Ureter (tissue), 1 donor: ENCODE results near the gene SGSM1. TPM values are rescaled to one million over a fixed set of nuclear protein-coding genes. Genes with fewer than 3 reads are reported as not detected.

Experiments used
- DNase-seq: peaks from one replicate; pipeline ENCODE4 v3.0.0-alpha.2; 2020; ENCODE audit warnings: low spot score
- total RNA-seq: library from RNA; stranded (reverse); gene quantifications from one replicate; pipeline ENCODE4 v1.2.4, GENCODE V29; 2023
- donor health status: DM: yes; HTN: yes; CAD: no.

The SGSM1 gene
- total RNA-seq, 1 donor from 2014 or later: 10.6 TPM

- DNase-seq: no peak
These were observed 621 bp downstream of the SGSM1 start for GRCh38 chr22:24806663-24807001.

DNA sequence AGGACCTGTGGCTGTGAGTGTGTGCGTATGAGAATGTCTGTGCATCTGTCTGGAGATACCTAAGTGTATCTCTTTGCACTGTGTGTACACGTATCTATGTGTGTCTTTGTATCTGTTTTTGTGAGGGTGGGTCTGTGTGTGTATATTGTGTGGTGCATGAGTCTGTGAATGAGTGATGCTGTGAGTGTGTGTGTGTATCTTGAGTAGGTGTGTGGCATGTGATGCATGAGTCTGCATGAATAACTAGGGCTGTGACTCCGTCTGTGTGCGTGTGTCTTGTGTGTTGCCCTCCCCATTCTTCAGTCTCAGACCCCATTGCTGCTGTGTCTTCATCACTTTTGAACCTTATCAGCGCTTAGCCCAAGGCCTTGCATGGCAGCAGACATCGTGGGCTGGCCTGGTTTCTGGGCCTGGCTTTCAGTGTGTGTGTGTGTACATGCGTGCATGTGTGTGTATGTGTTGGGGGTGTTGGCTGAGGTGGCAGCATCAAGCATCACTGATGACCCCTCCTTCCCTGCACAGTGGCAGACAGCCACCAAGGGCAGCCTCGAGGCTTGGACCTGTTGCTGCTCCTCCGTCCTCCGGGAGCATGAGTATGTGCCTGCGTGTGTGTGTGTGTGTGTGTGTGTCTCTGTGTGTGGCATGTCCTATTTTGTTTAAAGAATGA lies 1.4 kb downstream of the SGSM1 start:
- no peak for DNase-seq

DNA sequence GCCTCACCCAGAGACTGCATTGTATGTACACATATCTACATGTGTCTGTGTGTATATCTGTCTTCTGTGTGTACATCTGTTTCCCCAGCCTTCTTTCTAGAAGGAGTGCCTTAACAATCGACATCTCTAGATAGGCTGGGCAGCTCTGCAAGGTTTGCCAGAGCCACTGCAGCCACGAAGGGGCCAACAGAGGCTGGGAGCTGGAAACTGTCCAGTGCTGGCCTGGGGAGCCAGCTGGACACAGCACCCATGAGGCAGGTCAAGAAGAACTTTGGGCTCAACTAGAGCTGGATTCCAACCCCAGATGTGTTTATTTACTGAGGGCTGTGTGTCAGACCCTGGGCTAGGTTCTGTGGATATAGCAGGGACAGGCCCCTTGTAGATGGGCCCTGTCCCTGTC lies 3.3 kb downstream of the SGSM1 start:
- DNase-seq: no peak

GRCh38 chr22:24810043-24810749 lies 4.2 kb downstream of the SGSM1 start:
- DNase-seq: peak; percentile 65

DNA sequence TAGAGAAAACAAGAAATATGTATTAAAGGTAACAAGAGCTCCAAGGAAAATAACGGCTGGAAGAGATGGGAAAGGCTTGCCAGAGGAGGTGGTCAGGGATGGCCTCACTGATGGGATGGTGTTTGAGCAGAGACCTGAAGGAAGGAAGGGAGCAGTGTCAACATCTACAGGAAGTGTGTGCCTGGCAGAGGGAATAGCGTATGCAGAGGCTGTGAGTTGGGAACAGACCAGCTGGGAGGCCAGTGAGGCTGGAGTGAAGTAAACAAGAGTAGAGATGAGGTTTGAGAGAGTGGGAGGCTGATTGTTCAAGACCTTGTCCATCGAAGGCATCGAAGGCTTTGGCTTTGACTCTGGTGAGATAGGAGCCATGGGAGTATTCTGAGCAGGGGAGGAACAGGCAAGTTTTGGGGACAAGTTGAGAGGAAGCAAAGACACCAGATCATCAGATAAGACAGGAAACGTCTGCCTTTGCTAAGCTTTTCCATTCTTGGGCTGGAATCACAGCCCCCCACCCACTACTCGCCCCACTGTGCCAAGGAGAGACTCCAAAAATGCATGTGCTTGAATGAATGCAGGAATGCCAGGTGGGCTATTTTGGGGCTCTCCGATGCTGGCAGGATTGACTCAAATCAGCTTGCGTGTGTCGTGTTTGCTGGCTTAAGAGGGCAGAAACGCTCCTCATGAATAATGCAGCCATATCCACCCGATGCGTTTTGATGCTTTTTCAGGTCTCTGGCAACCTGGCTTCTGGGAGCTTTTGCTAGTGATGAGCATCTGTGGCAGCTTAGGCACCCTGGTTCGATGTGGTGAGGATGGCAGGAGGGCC lies 7.2 kb downstream of the SGSM1 start:
- no peak for DNase-seq

DNA sequence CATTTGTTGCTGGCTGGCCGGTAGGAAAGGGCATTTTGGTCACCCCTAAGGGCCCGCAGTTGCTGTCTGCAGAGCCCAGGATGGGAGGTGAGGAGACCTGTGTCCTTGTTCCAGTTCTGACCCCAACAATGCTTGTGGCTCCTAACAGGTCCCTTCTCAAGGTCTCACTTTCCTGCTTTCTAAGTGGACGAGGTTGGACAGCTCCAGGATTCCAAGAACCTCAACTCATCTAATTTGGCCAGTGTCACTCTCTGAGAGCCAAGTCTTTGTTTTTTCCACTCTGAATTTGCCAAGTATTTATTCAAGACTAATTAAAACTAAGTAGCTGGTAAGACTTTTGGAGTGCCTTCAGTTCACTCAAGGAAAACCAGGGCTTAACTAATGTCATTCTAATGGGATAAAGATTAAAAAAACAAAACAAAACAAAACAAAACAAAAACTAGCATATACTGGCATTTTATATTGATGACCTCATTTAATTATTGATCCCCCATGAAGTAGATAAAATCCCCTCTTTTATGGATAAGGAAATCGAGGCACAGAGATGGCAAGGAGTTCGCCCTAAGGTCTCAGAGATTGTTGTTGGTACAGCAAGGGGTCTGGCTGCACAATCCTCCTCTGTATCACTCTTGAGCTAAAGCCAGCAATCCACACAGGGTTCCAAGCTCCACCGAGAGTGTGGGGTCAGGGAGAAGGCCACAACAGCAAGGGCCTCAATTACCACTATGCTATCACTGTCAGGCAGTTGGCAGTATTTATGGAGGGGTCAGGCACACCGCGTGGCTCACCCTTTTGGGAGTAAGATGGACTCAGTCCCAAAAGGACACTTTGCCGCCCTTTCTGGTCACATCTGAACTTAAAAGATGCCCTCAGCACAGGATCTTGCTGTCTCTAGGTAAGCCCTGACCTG lies 8.1 kb downstream of the SGSM1 start:
- no peak for DNase-seq

GRCh38 chr22:24816806-24817205 lies 10.8 kb downstream of the SGSM1 start:
- no peak for DNase-seq

- DNase-seq: no peak
These were observed 13.5 kb downstream of the SGSM1 start for GRCh38 chr22:24819487-24819886.

GRCh38 chr22:24819911-24820461 lies 14.0 kb downstream of the SGSM1 start:
- peak; percentile 69 for DNase-seq

DNA sequence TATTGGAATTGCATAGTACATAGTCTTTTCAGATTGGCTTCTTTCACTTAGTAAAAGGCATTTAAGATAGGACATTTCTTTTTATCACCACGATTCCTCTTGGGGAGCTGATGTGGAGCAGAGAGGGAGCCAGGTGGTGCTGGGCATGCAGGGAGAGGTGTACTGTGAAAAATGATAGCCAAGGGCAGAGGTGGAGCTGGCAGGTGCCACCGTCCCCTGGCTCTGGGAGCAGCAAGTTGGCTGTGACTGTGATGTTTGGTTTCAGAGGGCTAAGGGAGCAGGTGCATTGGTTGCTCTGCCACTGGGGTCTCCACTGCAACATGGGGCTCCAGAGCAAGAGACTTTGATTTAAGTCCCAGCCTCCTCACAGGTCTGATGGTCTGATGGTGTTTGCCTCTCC lies 16.5 kb downstream of the SGSM1 start:
- DNase-seq: no peak

DNA sequence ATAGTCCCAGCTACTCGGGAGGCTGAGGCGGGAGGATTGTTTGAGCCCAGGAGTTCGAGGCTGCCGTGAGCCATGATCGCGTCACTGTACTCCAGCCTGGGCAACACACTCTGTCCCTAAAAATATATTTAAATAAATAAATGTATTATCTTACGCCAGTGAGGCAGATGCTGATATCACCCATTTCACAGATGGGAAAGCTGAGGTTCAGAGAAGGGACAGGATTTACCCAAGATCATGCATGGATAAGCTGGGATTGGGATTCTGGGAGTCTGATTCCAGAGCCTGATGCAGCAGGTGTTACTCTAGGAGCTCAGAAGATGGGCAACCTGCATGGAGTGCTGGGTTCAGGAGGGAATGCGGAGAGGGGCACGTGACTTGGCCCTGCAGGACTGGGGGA lies 17.8 kb downstream of the SGSM1 start:
- DNase-seq: no peak

GRCh38 chr22:24824250-24824649 lies 18.2 kb downstream of the SGSM1 start:
- no peak for DNase-seq

DNA sequence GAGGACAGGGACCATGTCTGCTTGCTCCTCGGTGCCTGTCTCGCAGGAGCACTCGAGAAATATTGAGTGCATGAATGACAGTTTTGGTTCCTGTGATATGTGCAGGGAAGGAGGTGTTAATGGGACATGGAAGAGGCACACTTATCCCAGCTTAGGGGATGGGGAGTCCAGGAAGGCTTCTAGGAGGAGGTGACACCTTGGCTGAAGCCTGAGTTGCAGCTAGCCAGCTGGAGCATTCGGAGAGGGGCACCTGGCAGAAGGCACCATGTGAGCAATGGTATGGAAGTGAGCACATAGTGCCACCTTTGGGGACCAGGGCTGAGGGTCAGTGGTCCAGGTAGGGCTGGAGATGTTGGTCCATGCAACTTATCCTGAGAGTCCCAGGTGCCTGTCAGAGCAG lies 18.9 kb downstream of the SGSM1 start:
- no peak for DNase-seq

DNA sequence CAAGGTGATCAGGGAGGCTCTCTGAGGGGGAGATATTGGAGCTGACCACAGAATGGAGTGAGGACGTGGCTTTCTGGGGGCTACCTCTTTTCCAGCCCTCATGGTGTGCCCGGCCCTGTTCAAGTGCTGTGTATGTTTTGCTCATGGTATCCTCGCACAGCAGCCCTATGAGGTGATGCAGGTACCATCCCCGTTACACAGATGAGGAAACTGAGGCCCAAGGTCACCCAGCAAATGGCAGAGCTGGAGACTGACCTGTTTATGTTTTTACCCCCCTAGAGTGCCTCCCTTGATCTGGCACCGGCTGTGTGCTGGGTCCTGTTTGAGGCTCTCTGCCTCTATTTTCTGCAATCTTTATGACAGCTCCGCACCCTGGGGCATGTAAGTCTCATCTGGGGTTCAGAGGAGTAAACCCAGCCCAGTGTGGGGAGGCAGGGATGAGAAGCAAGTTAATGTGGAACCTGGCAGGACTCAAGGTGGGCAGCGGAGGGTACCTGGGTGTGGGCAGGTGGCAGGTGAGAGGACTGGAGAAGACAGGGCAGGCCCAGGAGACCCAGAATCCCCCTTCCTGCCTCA lies 20.8 kb downstream of the SGSM1 start:
- no peak for DNase-seq

DNA sequence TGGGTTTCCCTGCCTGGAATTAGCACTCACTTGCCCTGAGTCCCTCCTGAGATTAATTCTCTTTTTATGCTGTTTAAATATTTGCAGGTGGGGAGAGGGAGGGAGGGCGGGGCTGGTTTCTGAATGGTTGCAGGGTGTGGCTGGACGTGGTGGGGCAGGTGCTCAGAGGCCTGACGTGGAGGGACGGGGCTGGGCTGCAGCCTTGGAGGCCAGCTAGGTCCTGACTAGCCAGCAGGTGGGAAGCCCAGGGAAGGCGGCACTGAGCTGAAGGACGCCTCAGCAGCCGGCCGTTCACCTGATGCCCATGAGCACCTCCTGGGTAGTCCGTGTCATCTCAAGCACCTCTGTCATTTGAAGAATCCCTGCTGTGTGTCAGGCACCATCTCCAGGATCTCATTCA lies 21.3 kb downstream of the SGSM1 start:
- no peak for DNase-seq

DNA sequence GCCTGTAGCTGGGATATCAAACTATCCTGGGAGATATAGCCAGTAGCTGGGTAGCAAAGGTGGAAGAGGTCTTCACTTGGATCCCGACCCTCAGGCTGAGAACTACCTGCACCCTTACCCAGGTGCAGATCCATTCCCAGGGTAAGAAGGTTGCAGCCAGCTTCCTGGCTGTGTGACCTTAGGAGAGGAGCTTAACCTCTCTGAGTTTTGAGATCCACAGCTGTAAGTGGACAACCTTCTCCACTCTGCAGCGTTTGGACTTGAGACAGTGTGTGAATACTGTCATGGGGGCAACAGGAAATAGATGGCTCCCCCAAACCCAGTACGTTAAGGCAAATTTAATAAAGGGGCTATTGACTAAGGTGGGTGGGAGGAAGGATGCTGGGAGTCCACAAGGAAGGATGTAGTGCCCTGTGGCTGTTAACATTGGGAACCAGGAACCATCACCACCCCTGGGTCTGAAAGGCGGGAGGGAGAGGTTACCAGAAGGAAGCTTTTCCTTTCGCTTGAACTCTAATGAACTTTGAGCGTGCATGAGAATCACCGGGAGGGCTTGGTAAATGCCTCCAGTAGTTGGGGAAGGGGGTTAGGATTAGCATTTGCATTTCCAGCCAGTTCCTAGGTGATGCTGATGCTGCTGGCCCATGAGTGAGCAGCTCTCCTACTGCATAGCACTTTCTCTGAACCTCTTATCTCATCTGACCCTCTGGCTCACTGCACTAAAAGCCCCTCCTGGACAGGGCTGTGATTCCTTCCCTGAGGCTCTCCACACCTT lies 24.4 kb downstream of the SGSM1 start:
- no peak for DNase-seq

- no peak for DNase-seq
These were observed 25.7 kb downstream of the SGSM1 start for GRCh38 chr22:24831687-24832086.

DNA sequence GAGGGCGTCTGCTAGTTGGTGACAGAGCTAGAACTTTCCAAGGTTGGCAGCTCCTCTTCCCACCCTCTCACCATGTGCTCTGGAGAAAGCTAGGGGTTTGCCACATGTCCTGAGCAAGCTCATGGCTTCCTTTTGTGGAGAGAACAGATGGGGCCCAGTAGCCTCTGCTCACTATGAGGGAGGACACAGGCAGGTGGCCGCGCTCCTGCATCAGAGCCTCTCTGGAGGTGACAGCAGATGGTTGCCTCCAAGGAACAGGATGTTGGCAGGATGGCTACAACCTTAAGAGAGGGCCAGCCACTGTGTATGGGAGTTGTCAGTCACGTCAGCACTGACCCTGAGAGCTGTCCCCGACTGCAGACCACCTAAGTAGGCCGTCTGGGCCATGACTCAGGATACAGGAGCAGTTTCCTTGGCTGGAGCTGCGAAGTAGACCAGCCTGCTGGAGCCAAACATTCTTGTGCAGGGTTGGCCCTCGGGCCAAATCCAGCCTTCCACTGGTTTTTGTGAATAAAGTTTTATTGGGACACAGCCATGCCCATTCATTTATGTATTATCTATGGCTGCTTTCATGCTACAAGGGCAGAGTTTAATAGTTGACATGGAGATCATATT lies 28.0 kb downstream of the SGSM1 start:
- no peak for DNase-seq

GRCh38 chr22:24834845-24835570 lies 29.0 kb downstream of the SGSM1 start:
- DNase-seq: no peak
